HepG2 (cell line): Measurements from ENCODE around the gene IL2RG. TPM values are rescaled to one million over a fixed set of nuclear protein-coding genes. Genes with fewer than 3 reads are reported as not detected.

Experiments used
- ATAC-seq: fragments of 200-7000 bp; cut with Tn5 transposase; 3 replicates; pipeline ENCODE4 v1.9.1; 2020; ENCODE audit warnings: mild to moderate bottlenecking, moderate library complexity
- BruUV-seq: library from RNA; stranded (reverse); fragments of 400-500 nt; replicated peaks from 2 replicates; lab custom pipeline; 2021; lab: Mats Ljungman, UMichigan
- CTCF ChIA-PET: fragments of 300-600 bp; formaldehyde crosslinking; extraction: SDS; loops from one replicate; lab custom pipeline; 2021; ENCODE audit warnings: low total read pairs, inconsistent platforms, low intra/inter-chr PET ratio; lab: Yijun Ruan, JAX
- POLR2A ChIA-PET: fragments of 350-600 bp; sonication (Branson Sonifier 250); formaldehyde crosslinking; loops from one replicate; lab custom pipeline; 2020; ENCODE audit warnings: antibody characterized with exemption, inconsistent platforms; lab: Yijun Ruan, JAX
- DNase-seq: peaks from one replicate; pipeline ENCODE4 v3.0.0-alpha.2; 2015; ENCODE audit warnings: low spot score
- FAIRE-seq: peaks from 3 replicates; lab custom pipeline; 2011; peaks lifted over from hg19 to GRCh38; lab: Jason Lieb, UNC
- H2AFZ ChIP-seq: one replicate; pipeline ENCODE4 v1.6.1; 2011; ENCODE audit warnings: low read length, inconsistent platforms
- H3K27ac ChIP-seq: fragments of 300-600 bp; 3 replicates; pipeline ENCODE4 v1.8.0; 2011; ENCODE audit warnings: mixed run types, mild to moderate bottlenecking, mixed read lengths, low read length, inconsistent platforms; ENCODE audit not compliant: insufficient read depth; ENCODE audit errors: extremely low read length
- H3K27me3 ChIP-seq, 2 experiments: fragments of 200-600 bp in 1 of 2; 2 replicates in 1 of 2; 3 replicates in 1 of 2; pipeline versions ENCODE4 v1.6.0 to v1.8.0; 2011; ENCODE audit warnings: low read length in 2 of 2, mild to moderate bottlenecking in 2 of 2, moderate library complexity in 2 of 2, inconsistent platforms in 1 of 2; ENCODE audit not compliant: insufficient read depth in 2 of 2, control insufficient read depth in 1 of 2
- H3K36me3 ChIP-seq, 2 experiments: fragments of 200-600 bp in 1 of 2; replicated peaks in 1 of 2; 2 replicates in 1 of 2; 3 replicates in 1 of 2; pipeline versions ENCODE4 v1.5.1 to v1.8.0; 2011; ENCODE audit warnings: low read length in 2 of 2, inconsistent platforms in 1 of 2; ENCODE audit not compliant: insufficient read depth in 2 of 2, control insufficient read depth in 1 of 2
- H3K4me1 ChIP-seq: 2 replicates; pipeline ENCODE4 v1.5.1; 2012; ENCODE audit warnings: low read length, inconsistent platforms; ENCODE audit not compliant: insufficient read depth
- H3K4me2 ChIP-seq: 2 replicates; pipeline ENCODE4 v1.6.0; 2011; ENCODE audit warnings: low read depth, low read length, inconsistent platforms
- H3K4me3 ChIP-seq, 3 experiments: fragments of 200-600 bp in 1 of 3; sonication (generic), shearing (Covaris generic) in 1 of 3; replicated peaks in 1 of 3; 2 replicates each; pipeline ENCODE4 v1.5.1; 2011 to 2016; ENCODE audit warnings: low read length in 3 of 3, inconsistent platforms in 2 of 3, low read depth in 2 of 3, mild to moderate bottlenecking in 2 of 3, control low read depth in 1 of 3, mixed read lengths in 1 of 3; ENCODE audit not compliant: insufficient read depth in 1 of 3
- H3K79me2 ChIP-seq: one replicate; pipeline ENCODE4 v1.6.1; 2011; ENCODE audit warnings: low read length, inconsistent platforms; ENCODE audit not compliant: insufficient read depth
- H3K9ac ChIP-seq: 2 replicates; pipeline ENCODE4 v1.6.0; 2011; ENCODE audit warnings: mild to moderate bottlenecking, low read depth, low read length, inconsistent platforms; ENCODE audit not compliant: insufficient read depth
- H3K9me3 ChIP-seq: 2 replicates; pipeline ENCODE4 v1.5.1; 2012; ENCODE audit warnings: mild to moderate bottlenecking, low read length
- H4K20me1 ChIP-seq: 2 replicates; pipeline ENCODE4 v1.6.0; 2011; ENCODE audit warnings: inconsistent platforms, mild to moderate bottlenecking, low read length, moderate library complexity; ENCODE audit not compliant: insufficient read depth
- DMAP1 ChIP-seq: IDR thresholded peaks from 2 replicates; pipeline ENCODE4 v1.6.1; 2016
- FOXM1 ChIP-seq: sonication (generic); formaldehyde crosslinking; IDR thresholded peaks from 2 replicates; pipeline ENCODE4 v1.5.0; 2020; ENCODE audit warnings: missing genetic modification reagents
- KAT8 ChIP-seq: IDR thresholded peaks from 2 replicates; pipeline ENCODE4 v1.6.1; 2016; ENCODE audit warnings: missing genetic modification reagents, missing compliant biosample characterization
- MED13 ChIP-seq: sonication (generic); formaldehyde crosslinking; IDR thresholded peaks from 2 replicates; pipeline ENCODE4 v1.5.0; 2020; ENCODE audit warnings: missing genetic modification reagents
- MEIS1 ChIP-seq: sonication (generic); formaldehyde crosslinking; IDR thresholded peaks from 2 replicates; pipeline ENCODE4 v1.9.0; 2021; ENCODE audit warnings: mild to moderate bottlenecking, missing genetic modification reagents, moderate library complexity, borderline replicate concordance
- MIER3 ChIP-seq: IDR thresholded peaks from 2 replicates; pipeline ENCODE4 v1.6.1; 2016; ENCODE audit warnings: missing compliant biosample characterization, borderline replicate concordance
- NBN ChIP-seq: fragments of 450-650 bp; conservative IDR thresholded peaks from 2 replicates; pipeline ENCODE4 v1.6.1; 2017
- PHF21A ChIP-seq: sonication (generic); formaldehyde crosslinking; IDR thresholded peaks from 2 replicates; pipeline ENCODE4 v1.5.0; 2020; ENCODE audit warnings: mild to moderate bottlenecking, missing genetic modification reagents
- POLR2G ChIP-seq: fragments of 200-400 bp; formaldehyde crosslinking; IDR thresholded peaks from 2 replicates; pipeline ENCODE4 v1.6.1; 2018; ENCODE audit warnings: mild to moderate bottlenecking, low read depth, low read length, moderate library complexity
- RNF2 ChIP-seq: fragments of 450-650 bp; conservative IDR thresholded peaks from 2 replicates; pipeline ENCODE4 v1.6.1; 2016; ENCODE audit warnings: low read depth
- TRIM24 ChIP-seq: sonication (generic); formaldehyde crosslinking; IDR thresholded peaks from 2 replicates; pipeline ENCODE4 v1.8.0; 2022; ENCODE audit warnings: mild to moderate bottlenecking, missing genetic modification reagents
- ZFX ChIP-seq: sonication (generic); formaldehyde crosslinking; IDR thresholded peaks from 2 replicates; pipeline ENCODE4 v1.4.0; 2020; ENCODE audit warnings: mild to moderate bottlenecking, low read depth, missing genetic modification reagents, moderate library complexity
- ZNF256 ChIP-seq: sonication (generic); formaldehyde crosslinking; conservative IDR thresholded peaks from 2 replicates; pipeline ENCODE4 v1.4.0; 2020; ENCODE audit warnings: missing genetic modification reagents
- ZNF615 ChIP-seq: sonication (generic); formaldehyde crosslinking; IDR thresholded peaks from 2 replicates; pipeline ENCODE4 v1.5.0; 2020; ENCODE audit warnings: mild to moderate bottlenecking, missing genetic modification reagents, borderline replicate concordance
- WGBS: methylation state at CpG from one replicate; pipeline ENCODE4 v1.1.6; 2017; ENCODE audit warnings: low lambda C conversion rate; 5-methylcytosine and 5-hydroxymethylcytosine counted together
- in situ Hi-C: cut with HindIII; loops from 2 replicates; pipeline ENCODE4 v1.10.0; 2017; ENCODE audit warnings: low pct_unique_long_range_greater_than_20kb; ENCODE audit not compliant: extremely low pct_ligation_motif_present
- intact Hi-C: fragments of 100-400 bp; cut with micrococcal nuclease; formaldehyde crosslinking; loops from one replicate; pipeline ENCODE4 v1.10.0; 2022; ENCODE audit not compliant: unreplicated experiment
- polyA plus RNA-seq, 8 experiments: library from polyadenylated mRNA; depleted of rRNA in 3 of 8; stranded (reverse) in 7 of 8; unstranded in 1 of 8; fragments of >200 nt; fragmentation: Illumina TruSeq in 4 of 8; extraction: Trizol in 4 of 8; gene quantifications; 2 replicates each; pipeline versions ENCODE4 v1.2.1 to v1.2.3, GENCODE V29; 2011 to 2016; ENCODE audit warnings: low read depth in 4 of 8, missing spikeins in 1 of 8, mixed read lengths in 1 of 8; ENCODE audit not compliant: insufficient read depth in 1 of 8
- total RNA-seq, 5 experiments: library from RNA; depleted of rRNA; stranded (reverse); fragments of >200 nt; fragmentation: Illumina TruSeq; extraction: Trizol; gene quantifications; 2 replicates each; pipeline ENCODE4 v1.2.3, GENCODE V29; 2016; ENCODE audit warnings: low read depth in 1 of 5
- TF ChIP-seq, protein P1 (sequence below): sonication (generic); formaldehyde crosslinking; IDR thresholded peaks from 2 replicates; pipeline ENCODE4 v1.4.0; 2020; ENCODE audit warnings: mild to moderate bottlenecking, missing genetic modification reagents
- TF ChIP-seq, protein P2 (sequence below): sonication (generic); formaldehyde crosslinking; IDR thresholded peaks from 2 replicates; pipeline ENCODE4 v1.4.0; 2020; ENCODE audit warnings: low read depth, mild to moderate bottlenecking, missing genetic modification reagents
- TF ChIP-seq, protein P3 (sequence below): IDR thresholded peaks from 2 replicates; pipeline ENCODE4 v1.6.1; 2012; ENCODE audit warnings: inconsistent platforms
- TF ChIP-seq, protein P4 (sequence below): sonication (generic); formaldehyde crosslinking; IDR thresholded peaks from 2 replicates; pipeline ENCODE4 v1.5.0; 2020; ENCODE audit warnings: missing genetic modification reagents

IL2RG gene
- total and polyA plus RNA-seq, 2 of the 13 experiments (the other 11 are each of a cell fraction or from before 2014, with no cell fraction given): 0.98 TPM; not detected in 1

GRCh38 chrX:71118032-71118984 is 6.9 kb upstream of the IL2RG start, which contains the start of gene MED12:
Gene MED12 (plus strand): TSS chrX:71118596. CDS start chrX:71118755, 159 bp downstream.
- intact Hi-C loops (no loop called here), in situ Hi-C loops (no loop called here)
- FAIRE-seq (no peak), ATAC-seq (peak; percentile 96), DNase-seq (peak; percentile 47)
- H3K27me3 ChIP-seq: no peaks in the 10 kb centered on the region
- H2AFZ ChIP-seq: peak within 1 kb of the TSS; percentile 98
- H3K9ac ChIP-seq: peak within 1 kb of the TSS; percentile 74
- peak within 1 kb of the TSS; percentile 63 to 75 (median 71) for H3K4me3 ChIP-seq
- H3K9me3 ChIP-seq: no peaks in the 10 kb centered on the region
- ChIA-PET CTCF (no interaction called here), POLR2A (interaction anchor here (0.7 to 2.2 kb wide), 15 partner anchors 8 to 505 kb away, joined by 3 to 14 read pairs (median 4); partner anchors contain the start of genes CXorf65, NONO, SNX12 and TAF1)
- H3K79me2 ChIP-seq: peaks cover 2% of the 10 kb centered on the region
- peaks cover 0 to 18% of the 10 kb centered on the region in 2 experiments; a peak in 2 of 5 replicates for H3K36me3 ChIP-seq
- under 1% methylated on average over 32 of the region's 56 CpGs for WGBS
- no peaks in the 10 kb centered on the region for H4K20me1 ChIP-seq
- no TSS peak for BruUV-seq
- peaks cover 15% of the 10 kb centered on the region; the same call in 1 of the 2 replicates for H3K4me1 ChIP-seq
- H3K27ac ChIP-seq: peak within 1 kb of the TSS; percentile 75
- peak within 1 kb of the TSS; percentile 74 for H3K4me2 ChIP-seq
- TF ChIP-seq RNF2 (no peak), PHF21A (CRISPR knock-in tag) (no peak), ZNF256 (CRISPR knock-in tag) (no peak), MEIS1 (CRISPR knock-in tag) (no peak), POLR2G (peak; percentile 63), ZNF615 (CRISPR knock-in tag) (no peak), FOXM1 (CRISPR knock-in tag) (no peak), MED13 (CRISPR knock-in tag) (no peak), MIER3 (CRISPR knock-in tag) (no peak), NBN (no peak), DMAP1 (CRISPR knock-in tag) (peak; percentile 31; the same call in 1 of the 2 replicates), ZFX (CRISPR knock-in tag) (peak; percentile 51; the same call in 1 of the 2 replicates), KAT8 (CRISPR knock-in tag) (peak; percentile 47; the same call in 1 of the 2 replicates), TRIM24 (CRISPR knock-in tag) (no peak)
- TF ChIP-seq, protein P1, sequence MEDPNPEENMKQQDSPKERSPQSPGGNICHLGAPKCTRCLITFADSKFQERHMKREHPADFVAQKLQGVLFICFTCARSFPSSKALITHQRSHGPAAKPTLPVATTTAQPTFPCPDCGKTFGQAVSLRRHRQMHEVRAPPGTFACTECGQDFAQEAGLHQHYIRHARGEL (CRISPR knock-in tag): no peak
- TF ChIP-seq, protein P2, sequence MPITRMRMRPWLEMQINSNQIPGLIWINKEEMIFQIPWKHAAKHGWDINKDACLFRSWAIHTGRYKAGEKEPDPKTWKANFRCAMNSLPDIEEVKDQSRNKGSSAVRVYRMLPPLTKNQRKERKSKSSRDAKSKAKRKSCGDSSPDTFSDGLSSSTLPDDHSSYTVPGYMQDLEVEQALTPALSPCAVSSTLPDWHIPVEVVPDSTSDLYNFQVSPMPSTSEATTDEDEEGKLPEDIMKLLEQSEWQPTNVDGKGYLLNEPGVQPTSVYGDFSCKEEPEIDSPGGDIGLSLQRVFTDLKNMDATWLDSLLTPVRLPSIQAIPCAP (CRISPR knock-in tag): no peak
- TF ChIP-seq, protein P3, sequence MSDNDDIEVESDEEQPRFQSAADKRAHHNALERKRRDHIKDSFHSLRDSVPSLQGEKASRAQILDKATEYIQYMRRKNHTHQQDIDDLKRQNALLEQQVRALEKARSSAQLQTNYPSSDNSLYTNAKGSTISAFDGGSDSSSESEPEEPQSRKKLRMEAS: 0 out of 2 replicates have a peak, but pooled peaks have one; percentile 34
- TF ChIP-seq, protein P4, sequence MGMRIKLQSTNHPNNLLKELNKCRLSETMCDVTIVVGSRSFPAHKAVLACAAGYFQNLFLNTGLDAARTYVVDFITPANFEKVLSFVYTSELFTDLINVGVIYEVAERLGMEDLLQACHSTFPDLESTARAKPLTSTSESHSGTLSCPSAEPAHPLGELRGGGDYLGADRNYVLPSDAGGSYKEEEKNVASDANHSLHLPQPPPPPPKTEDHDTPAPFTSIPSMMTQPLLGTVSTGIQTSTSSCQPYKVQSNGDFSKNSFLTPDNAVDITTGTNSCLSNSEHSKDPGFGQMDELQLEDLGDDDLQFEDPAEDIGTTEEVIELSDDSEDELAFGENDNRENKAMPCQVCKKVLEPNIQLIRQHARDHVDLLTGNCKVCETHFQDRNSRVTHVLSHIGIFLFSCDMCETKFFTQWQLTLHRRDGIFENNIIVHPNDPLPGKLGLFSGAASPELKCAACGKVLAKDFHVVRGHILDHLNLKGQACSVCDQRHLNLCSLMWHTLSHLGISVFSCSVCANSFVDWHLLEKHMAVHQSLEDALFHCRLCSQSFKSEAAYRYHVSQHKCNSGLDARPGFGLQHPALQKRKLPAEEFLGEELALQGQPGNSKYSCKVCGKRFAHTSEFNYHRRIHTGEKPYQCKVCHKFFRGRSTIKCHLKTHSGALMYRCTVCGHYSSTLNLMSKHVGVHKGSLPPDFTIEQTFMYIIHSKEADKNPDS: no peak
